Mesodermal cell (in vitro differentiated cells): ENCODE results near the gene CTBP1.

ENCODE experiments used
- H3K27ac ChIP-seq: 2 replicates; pipeline ENCODE4 v1.7.0; 2013; ENCODE audit warnings: mild to moderate bottlenecking, low read depth, low read length, moderate library complexity; ENCODE audit not compliant: severe bottlenecking
- H3K36me3 ChIP-seq: 2 replicates; pipeline ENCODE4 v1.7.1; 2013; ENCODE audit warnings: mild to moderate bottlenecking, low read length, moderate library complexity; ENCODE audit not compliant: control insufficient read depth, insufficient read depth
- H3K4me1 ChIP-seq: one replicate; pipeline ENCODE4 v1.7.1; 2013; ENCODE audit warnings: mild to moderate bottlenecking, low read length; ENCODE audit not compliant: insufficient read depth, control insufficient read depth, poor library complexity, severe bottlenecking
- H3K4me3 ChIP-seq: 2 replicates; pipeline ENCODE4 v1.7.0; 2013; ENCODE audit warnings: low read length, control low read depth, mild to moderate bottlenecking; ENCODE audit not compliant: insufficient read depth, poor library complexity, severe bottlenecking; ENCODE audit errors: extremely low read depth
- H3K9me3 ChIP-seq: 2 replicates; pipeline ENCODE4 v1.7.1; 2013; ENCODE audit warnings: mild to moderate bottlenecking, low read length, moderate library complexity; ENCODE audit not compliant: control insufficient read depth
- WGBS, 2 experiments: methylation state at CpG; one replicate each; pipeline ENCODE4 v1.1.5; 2013; ENCODE audit warnings: missing lambda C conversion rate in 2 of 2; ENCODE audit not compliant: insufficient coverage in 2 of 2; 5-methylcytosine and 5-hydroxymethylcytosine counted together

Gene CTBP1

DNA sequence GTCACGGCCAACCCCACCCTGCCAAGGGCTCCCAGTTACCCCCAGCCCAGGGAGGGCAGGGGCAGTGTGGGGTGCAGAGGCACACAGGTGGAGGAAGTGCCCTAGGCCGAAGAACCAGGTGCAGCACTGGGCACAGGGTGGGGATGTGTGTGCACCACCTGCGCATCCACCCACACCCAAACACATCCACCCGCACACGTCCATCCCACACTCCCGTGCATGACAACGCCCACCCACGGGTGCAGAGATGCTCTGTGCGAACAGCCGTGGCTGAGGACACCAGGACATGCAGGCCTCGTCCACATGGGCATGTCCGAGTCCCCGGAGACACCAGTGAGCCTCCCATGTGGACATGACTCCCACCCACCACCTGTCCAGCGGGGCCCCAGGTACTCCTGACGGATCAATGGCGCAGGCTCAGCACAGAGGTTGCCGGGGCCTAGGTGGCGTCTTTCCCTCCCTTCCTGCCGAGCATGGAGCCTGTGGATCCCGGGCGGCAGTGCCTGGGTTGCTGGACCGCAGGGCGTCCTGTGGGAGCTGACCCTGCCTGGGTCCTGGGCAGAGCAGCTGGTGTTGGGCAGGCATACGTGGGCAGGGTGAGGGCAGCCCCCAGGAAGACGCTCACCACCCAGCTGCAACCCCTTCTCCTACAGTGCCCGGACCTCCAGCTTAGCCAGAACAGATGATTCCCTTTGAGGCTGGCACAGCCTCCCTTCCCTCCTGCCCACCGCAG lies 19.6 kb downstream of the CTBP1 start:
- 93 to 99% methylated on average over 17 to 21 of the region's 27 CpGs for WGBS, 2 experiments
- H3K4me1 ChIP-seq, result peaks cover 14% of the 10 kb centered on the region
- no peak overlapping the region for H3K27ac ChIP-seq
- no peaks in the 10 kb centered on the region for H3K9me3 ChIP-seq
- peaks cover 86% of the 10 kb centered on the region for H3K36me3 ChIP-seq
- no peak overlapping the region for H3K4me3 ChIP-seq

DNA sequence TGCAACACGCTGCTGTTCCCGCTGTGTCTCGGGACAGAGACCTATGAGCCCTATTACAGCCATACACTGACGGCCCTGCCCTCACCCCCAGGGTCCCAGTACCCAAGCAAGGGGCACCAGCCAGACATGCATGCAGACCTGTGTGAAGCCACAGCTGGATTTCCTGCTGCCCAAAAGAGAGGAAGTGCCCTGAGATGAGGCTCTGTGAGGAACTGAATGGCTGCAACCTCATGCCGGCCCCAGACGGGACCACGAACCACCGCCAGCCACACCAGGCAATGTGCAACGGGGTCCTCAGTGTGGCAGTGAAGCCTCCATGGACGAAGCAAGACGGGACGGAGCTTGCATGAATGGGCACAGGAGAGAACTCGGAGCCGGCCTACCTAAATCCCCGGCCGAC lies 21.1 kb downstream of the CTBP1 start:
- Histone ChIP-seq H3K4me3 (no peak overlapping the region), H3K9me3 (no peaks in the 10 kb centered on the region), H3K27ac (no peak overlapping the region), H3K4me1 (peaks cover 3% of the 10 kb centered on the region), H3K36me3 (peaks cover 90% of the 10 kb centered on the region)
- whole genome bisulfite sequencing, 2 experiments, result 95 to 97% methylated on average over 15 to 16 of the region's 16 CpGs

DNA sequence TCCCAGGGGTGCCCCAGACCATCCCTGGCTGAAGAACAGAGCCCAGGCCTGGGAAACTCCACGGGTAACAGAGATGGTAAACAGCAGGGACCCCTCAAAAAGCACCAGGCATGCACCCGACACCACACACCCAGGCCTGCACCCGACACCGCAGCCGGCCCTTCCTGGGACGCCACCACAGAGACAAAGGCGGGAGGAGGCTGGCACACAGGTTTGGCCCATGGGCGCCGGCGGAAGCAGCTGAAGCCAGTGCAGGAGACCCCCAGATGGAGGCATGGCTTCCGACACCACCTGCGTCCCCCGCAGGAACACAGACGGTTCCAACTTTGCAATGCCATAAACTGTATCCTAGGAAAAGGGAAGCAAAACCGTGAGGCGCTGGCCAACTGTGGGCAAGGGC lies 22.3 kb downstream of the CTBP1 start:
- 95 to 97% methylated on average over 13 to 16 of the region's 16 CpGs for WGBS, 2 experiments
- Histone ChIP-seq H3K27ac (no peak overlapping the region), H3K9me3 (no peaks in the 10 kb centered on the region), H3K4me1 (no peaks in the 10 kb centered on the region), H3K36me3 (peaks cover 88% of the 10 kb centered on the region), H3K4me3 (no peak overlapping the region)

DNA sequence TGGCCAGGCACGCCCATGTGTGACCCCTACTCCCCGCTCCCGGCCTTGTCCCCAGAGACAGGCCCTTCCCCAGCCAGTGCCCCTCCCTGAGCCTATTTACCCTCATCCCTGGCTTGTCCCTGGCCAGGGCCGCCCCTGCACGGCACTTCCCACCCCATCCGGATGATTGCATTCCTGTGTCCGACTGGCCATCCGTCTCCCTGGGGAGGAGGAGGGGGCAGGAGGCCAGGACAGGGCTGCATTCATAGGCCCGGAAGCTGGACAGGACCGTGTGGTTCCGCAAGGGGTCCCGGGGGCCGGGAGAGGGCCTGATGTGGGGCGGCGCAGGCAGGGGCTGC lies 22.8 kb downstream of the CTBP1 start:
- peaks cover 88% of the 10 kb centered on the region for H3K36me3 ChIP-seq
- no peaks in the 10 kb centered on the region for H3K9me3 ChIP-seq
- no peaks in the 10 kb centered on the region for H3K4me1 ChIP-seq
- H3K27ac ChIP-seq, result no peak overlapping the region
- 97 to 100% methylated on average over 7 to 15 of the region's 15 CpGs for WGBS, 2 experiments
- no peak overlapping the region for H3K4me3 ChIP-seq

DNA sequence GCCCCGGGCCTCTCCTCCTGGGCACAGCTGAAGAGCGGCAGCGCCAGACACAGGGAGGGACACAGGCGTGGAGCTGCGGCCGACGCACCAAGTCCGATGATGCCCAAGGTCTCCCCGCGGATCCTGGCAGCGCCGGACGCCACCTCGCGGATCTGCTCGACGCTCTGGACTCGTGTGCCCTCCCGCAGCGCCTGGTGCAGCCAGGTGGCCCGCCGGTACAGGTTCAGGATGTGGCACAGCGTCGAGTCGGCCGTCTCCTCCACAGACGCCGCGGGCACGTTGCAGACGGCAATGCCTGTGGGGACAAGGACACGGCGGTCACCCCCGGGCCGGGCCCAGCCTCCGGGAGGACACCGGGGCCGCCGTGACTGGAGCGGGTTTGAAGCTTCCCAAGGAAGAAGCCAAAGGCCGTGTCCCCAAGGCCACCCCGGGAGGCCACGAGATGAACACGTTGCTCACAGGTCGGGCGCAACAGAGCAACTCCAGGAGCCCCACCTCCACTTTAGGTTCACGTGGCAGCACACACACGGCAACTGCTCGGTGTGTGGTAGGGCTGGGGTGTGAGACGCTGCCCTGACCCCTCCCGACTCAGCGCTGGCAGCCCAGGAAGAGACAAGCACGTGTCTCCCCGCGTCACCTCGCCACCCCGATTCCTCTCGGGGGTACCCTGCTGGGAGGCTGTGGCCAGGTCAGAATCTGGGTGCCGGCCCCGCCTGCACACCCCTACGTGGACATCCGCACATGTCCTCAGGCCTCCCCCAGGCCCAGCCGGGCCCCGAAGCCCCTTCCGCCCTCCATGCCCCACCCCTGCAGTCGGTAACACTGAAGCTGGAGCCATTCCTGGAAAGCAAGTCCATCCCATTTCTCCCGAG lies 23.4 kb downstream of the CTBP1 start:
- Histone ChIP-seq H3K4me1 (no peaks in the 10 kb centered on the region), H3K36me3 (peaks cover 87% of the 10 kb centered on the region), H3K4me3 (no peak overlapping the region), H3K27ac (no peak overlapping the region), H3K9me3 (no peaks in the 10 kb centered on the region)
- WGBS, 2 experiments, result 97% methylated on average over 62 to 65 of the region's 67 CpGs

DNA sequence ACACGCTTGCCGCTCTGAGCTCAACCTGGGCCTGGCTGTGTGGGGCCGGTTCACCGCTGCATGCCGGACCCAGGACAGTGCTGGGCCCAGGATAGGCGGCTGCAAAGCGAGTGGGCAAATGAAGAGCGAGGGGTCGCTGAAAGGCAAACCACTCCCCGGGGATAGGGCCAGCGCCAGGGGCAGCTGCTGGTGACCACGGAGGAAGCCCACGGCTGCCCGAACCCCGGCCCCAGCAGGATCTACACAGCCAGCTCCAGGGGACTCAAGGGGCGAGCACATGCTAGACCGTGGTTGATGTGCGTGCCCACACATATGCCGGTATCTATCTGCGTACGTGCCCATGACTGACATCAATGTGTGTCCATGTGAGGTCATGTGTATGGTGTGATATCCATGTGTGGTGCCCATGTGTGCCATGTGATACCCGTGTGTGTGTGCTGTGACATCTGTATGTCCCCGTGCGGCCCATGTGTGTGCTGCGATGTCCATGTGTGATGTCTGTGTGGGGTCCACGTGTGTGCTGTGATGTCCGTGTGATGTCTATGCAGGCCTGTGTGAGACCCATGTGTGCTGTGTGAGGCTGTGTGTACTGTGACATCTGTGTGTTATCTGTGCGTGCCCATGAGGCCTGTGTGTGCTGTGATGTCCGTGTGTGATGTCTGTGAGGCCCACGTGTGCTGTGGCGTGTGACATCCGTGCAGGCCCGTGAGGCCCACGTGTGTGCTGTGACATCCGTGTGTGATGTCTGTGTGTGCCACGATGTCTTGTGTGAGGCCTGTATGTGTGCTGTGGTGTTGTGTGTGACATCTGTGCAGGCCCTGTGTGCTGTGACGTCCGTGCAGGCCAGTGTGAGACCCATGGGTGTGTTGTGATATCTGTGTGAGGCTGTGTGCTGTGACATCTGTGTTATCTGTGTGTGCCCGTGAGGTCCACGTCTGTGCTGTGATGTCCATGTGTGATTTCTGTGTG lies 24.8 kb downstream of the CTBP1 start:
- WGBS, 2 experiments, result 96 to 97% methylated on average over 39 to 40 of the region's 40 CpGs
- H3K9me3 ChIP-seq, result no peaks in the 10 kb centered on the region
- no peaks in the 10 kb centered on the region for H3K4me1 ChIP-seq
- H3K36me3 ChIP-seq, result peaks cover 84% of the 10 kb centered on the region
- no peak overlapping the region for H3K4me3 ChIP-seq
- H3K27ac ChIP-seq, result no peak overlapping the region

DNA sequence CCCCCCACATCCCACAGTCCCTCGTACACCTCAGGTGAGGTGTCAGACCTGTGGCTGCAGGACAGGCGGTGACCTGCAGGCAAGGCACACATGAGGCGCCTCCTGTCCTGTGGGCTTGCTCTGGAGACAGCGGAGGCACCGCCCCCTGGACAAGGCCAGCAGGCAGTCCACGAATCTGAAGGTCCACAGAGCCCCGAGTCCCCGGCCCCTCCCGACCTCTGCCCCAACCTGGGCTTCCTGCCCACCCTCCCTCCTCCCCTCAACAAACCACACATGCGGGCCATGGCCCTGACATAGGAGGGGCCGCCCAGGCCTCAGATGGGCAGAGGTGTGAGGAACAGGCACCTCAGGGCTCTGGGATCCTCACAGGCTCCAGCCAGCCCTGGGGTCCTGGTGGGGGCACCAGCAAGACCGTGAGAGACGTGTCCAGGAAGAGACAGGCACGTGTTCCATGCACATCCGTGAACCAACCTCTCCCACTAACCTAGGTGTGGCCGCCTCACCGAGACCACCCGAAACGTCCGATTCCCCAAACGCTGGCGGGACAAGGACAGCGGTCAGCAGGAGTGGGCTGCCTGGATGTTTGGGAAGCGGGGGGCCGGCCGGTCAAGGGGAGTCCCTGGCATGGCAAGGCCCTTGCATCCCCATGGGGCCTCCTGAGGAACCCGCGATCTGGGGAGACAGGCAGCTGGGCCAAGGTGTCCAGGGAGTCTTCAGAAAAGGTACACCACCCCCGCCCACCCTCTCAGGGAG lies 25.8 kb downstream of the CTBP1 start:
- Histone ChIP-seq H3K27ac (no peak overlapping the region), H3K4me1 (no peaks in the 10 kb centered on the region), H3K9me3 (no peaks in the 10 kb centered on the region), H3K4me3 (no peak overlapping the region), H3K36me3 (peaks cover 84% of the 10 kb centered on the region)
- 94 to 99% methylated on average over 21 to 22 of the region's 29 CpGs for WGBS, 2 experiments

DNA sequence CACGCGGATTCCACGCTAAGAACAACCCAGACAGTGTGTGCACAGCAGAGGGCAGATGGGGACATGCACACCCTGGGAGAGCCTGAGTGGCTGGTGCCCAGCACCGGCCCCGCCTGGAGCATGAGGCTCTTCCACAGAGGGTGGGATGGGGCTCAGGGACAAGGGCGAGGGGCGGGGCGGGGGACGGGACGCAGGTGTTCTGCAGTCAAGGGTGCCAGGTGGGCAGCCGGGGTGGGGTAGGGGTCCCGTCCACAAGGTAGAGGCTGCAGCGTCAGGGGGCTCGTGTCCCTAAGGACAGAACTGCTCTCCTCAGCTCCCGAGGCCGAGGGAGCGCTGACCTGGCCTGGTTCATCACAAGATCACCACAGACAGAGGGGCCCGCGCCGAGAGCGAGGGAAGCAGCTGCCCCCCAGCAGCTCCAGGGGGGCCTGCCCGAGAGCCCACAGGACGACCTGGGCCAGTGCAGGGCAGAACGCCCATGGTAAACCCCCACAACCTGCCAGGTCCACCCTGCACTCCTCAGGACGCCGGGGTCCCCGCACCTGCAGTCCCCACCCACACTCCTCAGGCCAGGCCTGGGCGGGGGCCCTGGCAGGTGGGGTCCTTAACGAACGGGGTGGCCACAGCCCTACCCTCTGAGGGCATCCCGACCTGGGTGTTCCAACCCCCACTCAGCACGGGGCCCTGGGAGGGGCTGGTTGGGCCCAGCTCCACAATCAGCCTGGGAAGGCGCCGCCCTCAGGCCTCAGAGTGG lies 26.7 kb downstream of the CTBP1 start:
- no peaks in the 10 kb centered on the region for H3K4me1 ChIP-seq
- H3K36me3 ChIP-seq, result peaks cover 83% of the 10 kb centered on the region
- 95 to 96% methylated on average over 26 to 28 of the region's 34 CpGs for WGBS, 2 experiments

DNA sequence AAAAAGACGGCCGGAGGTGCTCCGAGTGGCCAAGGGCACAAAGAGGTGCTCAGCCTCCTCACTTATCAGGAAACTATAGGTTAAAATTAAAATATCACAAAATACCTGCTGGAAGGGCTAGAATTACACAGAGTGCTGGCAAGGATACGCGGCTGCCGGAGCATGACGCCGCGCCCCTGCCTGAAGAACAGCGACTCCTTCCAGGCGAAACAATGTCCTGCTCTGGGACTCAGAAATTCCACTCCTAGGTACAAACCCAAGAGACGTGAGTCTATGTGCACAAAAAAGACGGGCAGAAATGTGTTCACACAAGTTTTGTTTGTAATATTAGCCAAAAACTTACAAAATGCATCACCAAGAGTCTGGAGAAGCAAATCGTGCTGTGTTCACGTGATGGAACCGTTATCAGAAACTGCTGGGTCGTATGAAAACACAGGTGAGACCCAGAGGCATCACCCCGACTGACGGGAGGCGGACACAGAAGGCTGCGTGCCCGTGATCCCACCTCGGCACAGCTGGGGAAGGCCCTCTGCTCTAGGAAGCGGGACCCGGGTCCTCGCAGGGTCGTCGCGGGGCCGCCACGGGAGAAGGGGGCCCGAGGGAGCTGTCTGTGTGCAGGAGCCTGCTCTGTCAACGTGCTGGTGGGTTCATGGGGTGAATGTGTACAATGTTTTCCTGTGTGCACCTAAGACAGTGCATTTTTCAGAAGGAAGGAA lies 27.6 kb downstream of the CTBP1 start:
- 96% methylated on average over 27 to 30 of the region's 33 CpGs for WGBS, 2 experiments
- Histone ChIP-seq H3K9me3 (no peaks in the 10 kb centered on the region), H3K36me3 (peaks cover 81% of the 10 kb centered on the region), H3K27ac (no peak overlapping the region), H3K4me3 (no peak overlapping the region), H3K4me1 (no peaks in the 10 kb centered on the region)

More for the DNA sequence above, 26.7 kb downstream of the CTBP1 start:
- no peak overlapping the region for H3K27ac ChIP-seq
- no peak overlapping the region for H3K4me3 ChIP-seq
- no peaks in the 10 kb centered on the region for H3K9me3 ChIP-seq
